Breast epithelium (tissue), 4 donors: ENCODE measurements around the gene CYP2U1. TPM values are rescaled to one million over a fixed set of nuclear protein-coding genes. Genes with fewer than 3 reads are reported as not detected.
"Not testable (repeated sequence)": the region's sequence is repeated elsewhere in the genome, so short reads cannot be mapped to it uniquely, and the experiment has no call there.

Source experiments
- DNase-seq, 2 donors: peaks; one replicate each; pipeline ENCODE4 v3.0.0-alpha.2; 2019; ENCODE audit warnings: low spot score in 2 of 2
- H3K27ac ChIP-seq, 2 donors: fragments of 200-600 bp; sonication (generic) in 1 of 2; one replicate each; pipeline ENCODE4 v1.5.1; 2016 to 2019; ENCODE audit warnings: mild to moderate bottlenecking in 1 of 2
- H3K27me3 ChIP-seq, 2 donors: fragments of 200-600 bp; sonication (generic) in 1 of 2; one replicate each; pipeline versions ENCODE4 v1.5.1 to v1.6.0; 2017 to 2019; ENCODE audit warnings: control low read depth in 1 of 2, mild to moderate bottlenecking in 1 of 2
- H3K36me3 ChIP-seq: fragments of 200-600 bp; one replicate; pipeline ENCODE4 v1.5.1; 2019
- H3K4me1 ChIP-seq, 2 donors: fragments of 200-600 bp; sonication (generic); one replicate each; pipeline ENCODE4 v1.5.1; 2016 to 2019; ENCODE audit warnings: control low read depth in 1 of 2
- H3K4me3 ChIP-seq, 3 donors: fragments of 200-600 bp; sonication (generic); 1 replicate in 2 of 3; 2 replicates in 1 of 3; pipeline ENCODE4 v1.5.1; 2016 to 2019; ENCODE audit warnings: mild to moderate bottlenecking in 3 of 3, moderate library complexity in 2 of 3
- H3K9me3 ChIP-seq, 2 donors: fragments of 200-600 bp; sonication (generic) in 1 of 2; one replicate each; pipeline ENCODE4 v1.5.1; 2016 to 2019; ENCODE audit warnings: control low read depth in 1 of 2
- POLR2A ChIP-seq: fragments of 450-650 bp; IDR thresholded peaks from one replicate; pipeline ENCODE4 v1.6.1; 2016; ENCODE audit warnings: antibody characterized with exemption, mild to moderate bottlenecking, moderate library complexity
- POLR2AphosphoS5 ChIP-seq, 3 donors: sonication (generic); formaldehyde crosslinking; IDR thresholded peaks; one replicate each; pipeline ENCODE4 v1.6.1; 2017; ENCODE audit warnings: antibody characterized with exemption in 3 of 3
- intact Hi-C: fragments of 100-400 bp; cut with DNase I; formaldehyde crosslinking; loops from one replicate; pipeline ENCODE4 v1.15.1; 2023; ENCODE audit warnings: low total_unique reads
- total RNA-seq, 3 donors: library from RNA; depleted of rRNA; stranded (reverse); fragments of >200 nt; gene quantifications; one replicate each; pipeline ENCODE4 v1.1.0, GENCODE V29; 2016
- TF ChIP-seq, protein P1 (sequence below), 3 donors: fragments of 450-650 bp; IDR thresholded peaks; one replicate each; pipeline ENCODE4 v1.5.1; 2016 to 2017; ENCODE audit warnings: antibody characterized with exemption in 3 of 3, mild to moderate bottlenecking in 3 of 3, moderate library complexity in 3 of 3

Gene CYP2U1
- total RNA-seq, 3 donors from 2014 or later, result 10.2 to 19.5 (median 12.6) TPM

DNA sequence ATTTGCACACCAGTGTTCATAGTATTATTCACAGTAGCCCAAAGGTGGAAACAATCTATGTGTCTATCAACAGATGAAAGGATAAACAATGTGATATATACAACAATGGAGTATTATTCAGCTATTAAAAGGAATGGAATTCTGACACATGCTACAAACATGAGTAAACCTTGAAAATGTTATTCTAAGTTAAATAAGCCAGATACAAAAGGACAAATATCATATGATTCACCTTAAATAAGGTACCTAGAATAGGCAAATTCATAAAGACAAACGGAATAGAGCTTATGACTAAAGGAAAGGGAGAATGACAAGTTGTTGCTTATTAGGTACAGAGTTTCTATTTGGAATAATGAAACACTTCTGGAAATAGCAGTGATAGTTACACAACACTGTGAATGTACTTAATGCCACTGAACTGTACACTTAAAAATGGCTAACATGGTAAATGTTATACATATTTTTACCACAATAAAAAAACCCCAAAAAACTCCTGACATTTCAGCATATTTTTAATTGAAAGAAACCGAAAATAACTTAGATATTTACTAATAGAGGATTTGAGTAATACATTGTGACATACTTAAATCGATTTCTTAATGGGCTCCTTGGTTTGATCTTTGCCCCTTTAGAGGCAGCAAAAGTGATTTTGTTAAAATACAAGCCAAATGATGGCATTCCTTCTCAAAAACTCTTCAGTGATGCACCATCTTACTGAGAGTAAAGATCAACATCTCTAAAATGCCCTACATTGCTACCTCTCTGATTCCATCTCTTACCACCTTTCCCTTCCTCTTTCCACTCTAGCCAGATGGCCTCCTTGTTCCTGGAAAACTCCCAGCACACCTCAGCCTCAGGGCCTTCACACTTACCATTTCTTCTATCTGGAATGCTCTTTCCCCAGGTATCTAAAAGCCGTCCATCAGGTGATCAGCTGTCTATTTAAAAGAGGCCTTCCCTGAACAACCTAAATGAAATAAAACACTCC is 8.6 kb upstream of the CYP2U1 start:
- Histone ChIP-seq H3K27me3 (no peaks in the 10 kb centered on the region), H3K36me3 (no peaks in the 10 kb centered on the region), H3K4me3 (no peak overlapping the region), H3K9me3 (peaks cover 0 to 15% of the 10 kb centered on the region in 2 donors), H3K4me1 (no peaks in the 10 kb centered on the region), H3K27ac (no peak overlapping the region)
- DNase-seq, result no peak
- intact Hi-C loops, result loop anchor here (5.0 kb wide), 1 partner anchor 165 kb away; no protein-coding TSS in a partner anchor
- TF ChIP-seq, protein P1, sequence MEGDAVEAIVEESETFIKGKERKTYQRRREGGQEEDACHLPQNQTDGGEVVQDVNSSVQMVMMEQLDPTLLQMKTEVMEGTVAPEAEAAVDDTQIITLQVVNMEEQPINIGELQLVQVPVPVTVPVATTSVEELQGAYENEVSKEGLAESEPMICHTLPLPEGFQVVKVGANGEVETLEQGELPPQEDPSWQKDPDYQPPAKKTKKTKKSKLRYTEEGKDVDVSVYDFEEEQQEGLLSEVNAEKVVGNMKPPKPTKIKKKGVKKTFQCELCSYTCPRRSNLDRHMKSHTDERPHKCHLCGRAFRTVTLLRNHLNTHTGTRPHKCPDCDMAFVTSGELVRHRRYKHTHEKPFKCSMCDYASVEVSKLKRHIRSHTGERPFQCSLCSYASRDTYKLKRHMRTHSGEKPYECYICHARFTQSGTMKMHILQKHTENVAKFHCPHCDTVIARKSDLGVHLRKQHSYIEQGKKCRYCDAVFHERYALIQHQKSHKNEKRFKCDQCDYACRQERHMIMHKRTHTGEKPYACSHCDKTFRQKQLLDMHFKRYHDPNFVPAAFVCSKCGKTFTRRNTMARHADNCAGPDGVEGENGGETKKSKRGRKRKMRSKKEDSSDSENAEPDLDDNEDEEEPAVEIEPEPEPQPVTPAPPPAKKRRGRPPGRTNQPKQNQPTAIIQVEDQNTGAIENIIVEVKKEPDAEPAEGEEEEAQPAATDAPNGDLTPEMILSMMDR (IDR thresholded peaks at IDR 0.05), result no peak
- TF ChIP-seq POLR2A (no peak), POLR2AphosphoS5 (IDR thresholded peaks at IDR 0.05) (no peak)

DNA sequence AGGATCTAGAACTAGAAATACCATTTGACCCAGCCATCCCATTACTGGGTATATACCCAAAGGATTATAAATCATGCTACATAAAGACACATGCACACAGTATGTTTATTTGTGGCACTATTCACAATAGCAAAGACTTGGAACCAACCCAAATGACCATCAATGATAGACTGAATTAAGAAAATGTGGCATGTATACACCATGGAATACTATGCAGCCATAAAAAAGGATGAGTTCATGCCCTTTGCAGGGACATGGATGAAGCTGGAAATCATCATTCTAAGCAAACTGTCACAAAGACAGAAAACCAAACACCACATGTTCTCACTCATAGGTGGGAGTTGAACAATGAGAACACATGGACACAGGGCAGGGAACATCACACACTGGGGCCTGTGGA is 5.6 kb upstream of the CYP2U1 start:
- H3K36me3 ChIP-seq, H3K27me3 ChIP-seq, H3K9me3 ChIP-seq, H3K4me1 ChIP-seq, intact Hi-C loops, H3K27ac ChIP-seq, H3K4me3 ChIP-seq, DNase-seq: not testable (repeated sequence)

DNA sequence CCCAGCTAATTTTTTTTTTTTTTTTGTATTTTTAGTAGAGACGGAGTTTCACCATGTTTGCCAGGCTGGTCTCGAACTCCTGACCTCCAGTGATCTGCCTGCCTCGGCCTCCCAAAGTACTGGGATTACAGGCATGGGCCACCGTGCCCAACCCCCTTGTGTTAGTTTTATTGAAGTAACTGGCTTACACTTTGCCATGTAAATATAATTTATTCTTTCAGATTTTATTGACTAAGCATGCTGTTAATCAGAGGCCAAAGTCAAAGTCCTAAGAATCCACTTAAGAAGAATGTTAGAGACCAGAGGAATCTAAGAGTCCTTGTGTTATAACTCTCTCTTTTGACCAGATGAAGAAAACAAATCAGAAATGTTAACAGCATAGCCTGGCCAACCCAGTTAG is 4.5 kb upstream of the CYP2U1 start:
- H3K4me1 ChIP-seq, H3K36me3 ChIP-seq, H3K4me3 ChIP-seq, DNase-seq, H3K27me3 ChIP-seq, H3K27ac ChIP-seq, intact Hi-C loops, H3K9me3 ChIP-seq: not testable (repeated sequence)

DNA sequence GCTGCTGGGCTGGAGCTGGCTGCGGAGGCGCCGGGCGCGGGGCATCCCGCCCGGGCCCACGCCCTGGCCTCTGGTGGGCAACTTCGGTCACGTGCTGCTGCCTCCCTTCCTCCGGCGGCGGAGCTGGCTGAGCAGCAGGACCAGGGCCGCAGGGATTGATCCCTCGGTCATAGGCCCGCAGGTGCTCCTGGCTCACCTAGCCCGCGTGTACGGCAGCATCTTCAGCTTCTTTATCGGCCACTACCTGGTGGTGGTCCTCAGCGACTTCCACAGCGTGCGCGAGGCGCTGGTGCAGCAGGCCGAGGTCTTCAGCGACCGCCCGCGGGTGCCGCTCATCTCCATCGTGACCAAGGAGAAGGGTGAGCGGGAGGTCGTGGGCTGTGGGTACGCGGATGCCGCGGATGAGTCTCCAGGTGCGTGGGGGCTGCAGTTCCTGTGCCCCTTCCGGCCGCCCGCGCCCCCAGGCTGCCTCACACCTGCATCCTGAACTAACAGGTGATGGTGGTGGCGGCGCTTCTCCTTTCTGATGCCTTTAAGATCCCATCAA is 499 bp downstream of the CYP2U1 start:
- DNase-seq, result no peak
- TF ChIP-seq, protein P1 (IDR thresholded peaks at IDR 0.05), result no peak
- TF ChIP-seq POLR2A, result no peak
- no peak for TF ChIP-seq POLR2AphosphoS5 (IDR thresholded peaks at IDR 0.05)
- Histone ChIP-seq H3K9me3 (no peaks in the 10 kb centered on the region), H3K4me1 (no peaks in the 10 kb centered on the region), H3K36me3 (no peaks in the 10 kb centered on the region), H3K27me3 (no peaks in the 10 kb centered on the region), H3K27ac (peak overlapping the region; percentile 78 to 80), H3K4me3 (peak overlapping the region; percentile 64 to 78 (median 75))
- intact Hi-C loops, result no loop called here

DNA sequence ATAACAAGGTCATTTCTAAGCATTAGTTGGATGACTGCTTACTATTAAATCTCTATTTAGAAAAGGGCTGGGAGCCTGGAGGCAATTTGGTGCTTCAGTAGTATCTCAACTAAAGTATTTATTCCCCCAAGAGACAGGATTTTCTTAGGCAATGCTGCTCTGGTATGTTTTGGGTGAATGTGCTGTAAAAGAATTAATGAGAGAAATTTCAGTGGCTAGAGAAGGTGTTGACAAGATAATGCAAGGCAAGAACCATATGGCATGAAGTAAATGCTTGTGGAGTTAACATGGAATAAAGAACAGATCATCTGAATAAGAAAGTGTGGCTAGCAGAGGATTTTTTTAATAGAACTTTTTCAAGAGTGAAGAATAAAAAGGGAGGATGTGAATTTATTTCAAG is 3.9 kb downstream of the CYP2U1 start:
- Histone ChIP-seq H3K4me3 (no peak overlapping the region), H3K27me3 (no peaks in the 10 kb centered on the region), H3K27ac (no peak overlapping the region), H3K9me3 (no peaks in the 10 kb centered on the region), H3K4me1 (no peaks in the 10 kb centered on the region), H3K36me3 (no peaks in the 10 kb centered on the region)
- intact Hi-C loops, result no loop called here
- DNase-seq, result no peak
- TF ChIP-seq POLR2AphosphoS5 (IDR thresholded peaks at IDR 0.05) (no peak), POLR2A (no peak)

DNA sequence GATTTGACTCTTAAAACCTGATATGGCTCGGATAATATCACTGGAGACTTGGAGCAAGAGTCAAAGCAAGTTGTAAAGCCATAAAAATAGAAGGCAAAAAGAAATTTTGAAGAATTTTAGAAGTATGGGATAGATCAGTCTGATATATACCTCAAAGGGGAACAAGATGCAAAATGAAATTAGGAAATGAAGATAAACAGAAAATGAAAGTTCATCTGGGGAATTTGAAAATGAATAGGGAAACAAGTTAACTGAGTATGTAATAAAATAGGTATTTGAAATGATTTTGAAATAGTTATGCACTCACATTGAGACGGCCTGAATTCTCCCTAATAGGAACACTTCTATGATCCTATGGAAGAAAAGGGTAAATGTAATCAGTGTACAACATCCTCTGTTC is 5.7 kb downstream of the CYP2U1 start:
- Histone ChIP-seq H3K27me3 (no peaks in the 10 kb centered on the region), H3K4me3 (no peak overlapping the region), H3K27ac (no peak overlapping the region), H3K36me3 (no peaks in the 10 kb centered on the region), H3K4me1 (no peaks in the 10 kb centered on the region), H3K9me3 (no peaks in the 10 kb centered on the region)
- TF ChIP-seq, protein P1 (IDR thresholded peaks at IDR 0.05), result no peak
- no peak for TF ChIP-seq POLR2AphosphoS5 (IDR thresholded peaks at IDR 0.05)
- no peak for TF ChIP-seq POLR2A
- intact Hi-C loops, result no loop called here
- no peak for DNase-seq
